Measurements from ENCODE around the gene LMNTD2.
A peak's percentile ranks its signal among the peaks of the same experiment; 100 is the strongest.

LMNTD2 gene

GRCh38 chr11:561148-562003 is 838 bp upstream of the LMNTD2 start:
- H3K27me3 ChIP-seq: peaks cover 32% of the 10 kb centered on the region
- no peaks in the 10 kb centered on the region for H3K9me3 ChIP-seq
- H3K4me1 ChIP-seq: peaks cover 61% of the 10 kb centered on the region
- peak overlapping the region; percentile 97 for H3K4me3 ChIP-seq
- H3K27ac ChIP-seq: peak overlapping the region; percentile 59
- H3K4me2 ChIP-seq: peak overlapping the region; percentile 98
- H3K36me3 ChIP-seq: peaks cover 36% of the 10 kb centered on the region
- H4K20me1 ChIP-seq: peaks cover 65% of the 10 kb centered on the region
- TF ChIP-seq Cebpa-rat (IDR thresholded peaks at IDR 0.05): no peak
- peak overlapping the region; percentile 78 for H3K9ac ChIP-seq

GRCh38 chr11:559712-560304 is 730 bp downstream of the LMNTD2 start:
- peak overlapping the region; percentile 77 for H3K9ac ChIP-seq
- peaks cover 58% of the 10 kb centered on the region for H3K4me1 ChIP-seq
- peak overlapping the region; percentile 97 for H3K4me3 ChIP-seq
- H3K27ac ChIP-seq: peak overlapping the region; percentile 75
- H3K4me2 ChIP-seq: peak overlapping the region; percentile 99
- no peak for TF ChIP-seq Cebpa-rat (IDR thresholded peaks at IDR 0.05)
- H3K27me3 ChIP-seq: peaks cover 44% of the 10 kb centered on the region
- peaks cover 56% of the 10 kb centered on the region for H4K20me1 ChIP-seq
- no peaks in the 10 kb centered on the region for H3K9me3 ChIP-seq
- H3K36me3 ChIP-seq: peaks cover 28% of the 10 kb centered on the region

DNA sequence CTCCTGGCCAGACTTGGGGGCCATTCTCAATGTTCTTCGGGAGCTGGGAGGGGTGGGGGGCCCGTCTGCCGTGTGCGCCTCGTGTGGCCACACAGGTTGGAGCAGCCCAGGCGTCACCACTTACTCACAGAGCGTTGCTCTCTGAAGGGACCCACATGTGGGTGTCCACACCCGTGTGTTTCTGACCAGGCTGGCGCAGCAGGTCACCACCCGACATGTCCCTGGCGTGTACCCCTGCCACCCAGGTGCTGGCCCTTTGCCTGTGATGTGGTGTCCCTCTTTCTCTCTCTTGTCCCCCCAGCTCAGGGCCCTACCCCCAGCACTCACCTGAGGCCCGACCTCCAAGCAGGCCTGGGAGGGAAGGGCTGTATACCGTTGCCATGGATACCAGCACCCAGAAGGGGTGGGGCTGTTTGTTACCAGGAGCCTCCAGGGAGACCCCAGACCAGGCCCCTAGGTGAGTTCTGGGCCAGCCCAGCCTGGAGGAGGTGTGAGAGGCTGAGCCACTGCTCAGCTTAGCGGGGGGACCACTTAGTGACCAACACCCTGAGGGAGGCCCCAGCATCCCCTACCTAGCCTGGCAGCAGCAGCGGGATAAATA is 1.4 kb downstream of the LMNTD2 start:
- H3K36me3 ChIP-seq: peaks cover 22% of the 10 kb centered on the region
- TF ChIP-seq Cebpa-rat (IDR thresholded peaks at IDR 0.05): no peak
- peaks cover 64% of the 10 kb centered on the region for H3K4me1 ChIP-seq
- peaks cover 51% of the 10 kb centered on the region for H4K20me1 ChIP-seq
- H3K9ac ChIP-seq: no peak overlapping the region
- no peak overlapping the region for H3K27ac ChIP-seq
- peaks cover 44% of the 10 kb centered on the region for H3K27me3 ChIP-seq
- no peak overlapping the region for H3K4me3 ChIP-seq
- 0 out of 2 replicates have a peak overlapping the region, but pooled peaks have one; percentile 99 for H3K4me2 ChIP-seq
- H3K9me3 ChIP-seq: no peaks in the 10 kb centered on the region

- Histone ChIP-seq H4K20me1 (peaks cover 45% of the 10 kb centered on the region), H3K27me3 (peaks cover 44% of the 10 kb centered on the region), H3K9ac (no peak overlapping the region), H3K9me3 (no peaks in the 10 kb centered on the region), H3K4me3 (no peak overlapping the region), H3K27ac (no peak overlapping the region), H3K4me2 (no peak overlapping the region), H3K36me3 (peaks cover 15% of the 10 kb centered on the region; the same call in 1 of the 2 replicates), H3K4me1 (peaks cover 64% of the 10 kb centered on the region)
- TF ChIP-seq Cebpa-rat (IDR thresholded peaks at IDR 0.05): no peak
These were observed 2.0 kb downstream of the LMNTD2 start for GRCh38 chr11:558503-558902.

- H3K36me3 ChIP-seq: peaks cover 6% of the 10 kb centered on the region; the same call in 1 of the 2 replicates
- no peak overlapping the region for H3K9ac ChIP-seq
- peaks cover 35% of the 10 kb centered on the region for H4K20me1 ChIP-seq
- no peak for TF ChIP-seq Cebpa-rat (IDR thresholded peaks at IDR 0.05)
- H3K27me3 ChIP-seq: peaks cover 44% of the 10 kb centered on the region
- H3K4me3 ChIP-seq: 0 out of 2 replicates have a peak overlapping the region, but pooled peaks have one; percentile 65
- H3K27ac ChIP-seq: no peak overlapping the region
- H3K9me3 ChIP-seq: no peaks in the 10 kb centered on the region
- no peak overlapping the region for H3K4me2 ChIP-seq
- peaks cover 65% of the 10 kb centered on the region for H3K4me1 ChIP-seq
These were observed 3.0 kb downstream of the LMNTD2 start for GRCh38 chr11:557328-558132.

DNA sequence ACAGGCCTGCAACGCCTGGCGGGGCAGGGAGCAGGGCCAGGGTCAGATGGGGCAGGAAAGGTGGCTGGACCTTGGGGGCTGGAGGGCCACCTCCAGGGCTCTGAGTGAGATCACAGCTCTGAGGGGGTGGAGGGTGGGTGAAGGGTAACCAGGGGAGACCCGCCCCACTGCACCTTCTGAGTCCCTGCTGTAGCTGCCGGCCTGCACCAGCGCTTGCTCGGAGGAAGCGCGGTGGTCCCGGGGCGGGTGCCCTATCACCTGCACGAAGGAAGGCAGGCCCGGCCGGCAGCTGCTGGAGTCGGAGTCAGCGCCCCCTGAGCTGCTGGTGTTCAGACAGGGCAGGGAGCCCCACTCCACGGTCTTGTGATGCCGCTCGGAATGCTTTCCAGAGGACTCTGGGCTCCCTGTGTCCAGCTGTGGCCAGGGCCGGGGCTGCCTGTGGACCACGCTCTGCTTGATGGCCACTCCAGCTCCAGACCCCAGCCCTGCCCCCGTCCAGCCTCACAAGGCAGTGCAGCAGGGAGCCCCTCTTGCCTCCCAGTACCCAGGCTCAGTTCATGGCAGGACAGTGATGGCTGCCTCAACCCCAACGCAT is 3.8 kb downstream of the LMNTD2 start:
- Histone ChIP-seq H3K9me3 (no peaks in the 10 kb centered on the region), H3K4me2 (peak overlapping the region; percentile 98), H3K27me3 (peaks cover 44% of the 10 kb centered on the region), H3K9ac (no peak overlapping the region), H3K4me1 (peaks cover 58% of the 10 kb centered on the region), H3K4me3 (peak overlapping the region; percentile 65), H3K27ac (no peak overlapping the region), H4K20me1 (peaks cover 27% of the 10 kb centered on the region), H3K36me3 (no peaks in the 10 kb centered on the region)
- no peak for TF ChIP-seq Cebpa-rat (IDR thresholded peaks at IDR 0.05)

GRCh38 chr11:555780-556661 is 4.5 kb downstream of the LMNTD2 start:
- Histone ChIP-seq H3K27ac (0 out of 2 replicates have a peak overlapping the region, but pooled peaks have one; percentile 13), H3K4me1 (peaks cover 53% of the 10 kb centered on the region), H3K27me3 (peaks cover 44% of the 10 kb centered on the region), H3K9me3 (no peaks in the 10 kb centered on the region), H3K4me3 (peak overlapping the region; percentile 65), H3K36me3 (no peaks in the 10 kb centered on the region), H3K9ac (0 out of 2 replicates have a peak overlapping the region, but pooled peaks have one; percentile 48), H4K20me1 (peaks cover 20% of the 10 kb centered on the region), H3K4me2 (peak overlapping the region; percentile 98)
- no peak for TF ChIP-seq Cebpa-rat (IDR thresholded peaks at IDR 0.05)

- peaks cover 19% of the 10 kb centered on the region for H4K20me1 ChIP-seq
- H3K4me1 ChIP-seq: peaks cover 52% of the 10 kb centered on the region
- peak overlapping the region; percentile 13; the same call in 1 of the 2 replicates for H3K27ac ChIP-seq
- H3K4me2 ChIP-seq: peak overlapping the region; percentile 98
- H3K9me3 ChIP-seq: no peaks in the 10 kb centered on the region
- 0 out of 2 replicates have a peak overlapping the region, but pooled peaks have one; percentile 48 for H3K9ac ChIP-seq
- no peaks in the 10 kb centered on the region; the same call in 1 of the 2 replicates for H3K36me3 ChIP-seq
- TF ChIP-seq Cebpa-rat (IDR thresholded peaks at IDR 0.05): no peak
- peaks cover 44% of the 10 kb centered on the region for H3K27me3 ChIP-seq
- H3K4me3 ChIP-seq: peak overlapping the region; percentile 65
These were observed 5.2 kb downstream of the LMNTD2 start for GRCh38 chr11:555227-555779.
